RWPE1 (cell line): ENCODE measurements around the gene GPR78.

ENCODE experiments used
- CTCF ChIA-PET: fragments of 350-600 bp; sonication (Branson Sonifier 250); formaldehyde crosslinking; extraction: SDS; loops from one replicate; lab custom pipeline; 2021; lab: Yijun Ruan, JAX
- POLR2A ChIA-PET: fragments of 400-600 bp; formaldehyde crosslinking; extraction: SDS; loops from one replicate; lab custom pipeline; 2020; ENCODE audit warnings: antibody characterized with exemption; ENCODE audit not compliant: low non-redundant PET; lab: Yijun Ruan, JAX
- DNase-seq: peaks from one replicate; pipeline ENCODE4 v3.0.0; 2012; ENCODE audit warnings: low spot score
- H3K27ac ChIP-seq: fragments of 450-650 bp; 2 replicates; pipeline ENCODE4 v1.5.1; 2017
- TF ChIP-seq, protein P1 (sequence below): fragments of 450-650 bp; conservative IDR thresholded peaks from 2 replicates; pipeline ENCODE4 v1.5.1; 2017; ENCODE audit warnings: low read depth, mild to moderate bottlenecking

Gene GPR78

DNA sequence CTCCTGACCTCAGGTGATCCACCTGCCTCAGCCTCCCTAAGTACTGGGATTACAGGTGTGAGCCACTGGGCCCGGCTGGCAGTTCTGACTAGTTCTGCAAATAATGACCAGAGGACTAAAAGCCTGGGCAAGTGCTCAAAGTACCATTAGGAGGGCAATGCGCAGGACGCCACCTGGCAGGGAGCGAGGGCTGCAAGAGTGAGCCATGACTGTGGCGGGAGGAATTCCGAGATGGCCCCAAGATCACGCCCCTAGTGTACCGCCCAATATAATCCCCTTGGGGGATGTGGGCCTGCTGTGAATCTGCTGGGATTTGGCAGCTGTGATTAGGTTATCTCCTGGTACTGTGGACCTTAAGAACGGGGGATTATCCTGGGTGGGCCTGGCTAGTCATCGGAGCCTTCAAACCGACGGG is 26.2 kb upstream of the GPR78 start:
- POLR2A ChIA-PET: no interaction called here
- no peak for DNase-seq
- H3K27ac ChIP-seq: no peak overlapping the region
- TF ChIP-seq, protein P1, sequence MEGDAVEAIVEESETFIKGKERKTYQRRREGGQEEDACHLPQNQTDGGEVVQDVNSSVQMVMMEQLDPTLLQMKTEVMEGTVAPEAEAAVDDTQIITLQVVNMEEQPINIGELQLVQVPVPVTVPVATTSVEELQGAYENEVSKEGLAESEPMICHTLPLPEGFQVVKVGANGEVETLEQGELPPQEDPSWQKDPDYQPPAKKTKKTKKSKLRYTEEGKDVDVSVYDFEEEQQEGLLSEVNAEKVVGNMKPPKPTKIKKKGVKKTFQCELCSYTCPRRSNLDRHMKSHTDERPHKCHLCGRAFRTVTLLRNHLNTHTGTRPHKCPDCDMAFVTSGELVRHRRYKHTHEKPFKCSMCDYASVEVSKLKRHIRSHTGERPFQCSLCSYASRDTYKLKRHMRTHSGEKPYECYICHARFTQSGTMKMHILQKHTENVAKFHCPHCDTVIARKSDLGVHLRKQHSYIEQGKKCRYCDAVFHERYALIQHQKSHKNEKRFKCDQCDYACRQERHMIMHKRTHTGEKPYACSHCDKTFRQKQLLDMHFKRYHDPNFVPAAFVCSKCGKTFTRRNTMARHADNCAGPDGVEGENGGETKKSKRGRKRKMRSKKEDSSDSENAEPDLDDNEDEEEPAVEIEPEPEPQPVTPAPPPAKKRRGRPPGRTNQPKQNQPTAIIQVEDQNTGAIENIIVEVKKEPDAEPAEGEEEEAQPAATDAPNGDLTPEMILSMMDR: no peak
- CTCF ChIA-PET: no interaction called here

DNA sequence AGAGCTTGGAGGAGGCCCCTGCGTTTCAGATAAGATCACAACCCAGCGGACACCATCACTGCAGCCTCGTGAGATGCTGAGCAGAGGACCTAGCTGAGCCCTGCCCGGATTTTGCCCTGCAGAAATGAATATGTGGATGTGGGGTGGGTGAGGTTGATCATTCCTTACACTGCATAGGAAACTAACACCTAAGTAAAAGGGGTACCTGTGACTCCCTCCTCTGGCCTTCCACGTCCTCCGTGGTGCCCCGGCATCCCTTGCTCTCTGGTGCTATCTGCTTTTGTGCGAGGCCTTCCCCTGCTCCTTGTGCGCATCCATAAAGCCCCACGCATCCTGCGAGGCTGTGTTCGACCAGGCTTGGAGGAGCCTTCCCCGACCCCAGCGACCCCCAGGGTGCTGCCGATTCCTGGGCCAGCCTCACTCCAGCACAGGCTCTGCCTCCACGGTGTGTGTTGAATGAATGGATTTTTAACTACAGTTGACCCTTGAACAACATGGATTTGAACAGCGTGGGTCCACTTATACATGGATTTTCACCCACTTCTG is 25.6 kb upstream of the GPR78 start:
- TF ChIP-seq, protein P1: no peak
- H3K27ac ChIP-seq: no peak overlapping the region
- POLR2A ChIA-PET: no interaction called here
- DNase-seq: no peak
- CTCF ChIA-PET: no interaction called here

DNA sequence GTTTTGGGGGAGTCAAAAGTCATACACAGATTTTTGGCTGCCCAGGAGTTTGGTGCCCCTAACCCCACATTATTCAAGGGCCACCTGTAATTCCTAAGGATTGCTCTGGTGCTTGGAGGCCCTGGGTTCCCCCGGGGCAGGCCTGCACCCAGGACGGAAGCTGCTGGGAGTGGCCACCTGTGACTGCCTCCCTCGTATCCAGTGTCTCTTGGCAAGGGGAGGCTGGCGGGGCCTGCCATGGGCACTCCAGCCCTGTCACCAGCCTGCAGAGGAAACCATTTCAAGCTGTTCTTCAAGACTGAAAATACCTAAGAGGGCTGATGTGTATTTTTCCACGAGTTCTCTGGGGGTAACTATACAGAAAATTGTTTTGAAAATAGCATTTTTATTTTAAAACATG is 24.5 kb upstream of the GPR78 start:
- TF ChIP-seq, protein P1: no peak
- CTCF ChIA-PET: no interaction called here
- DNase-seq: no peak
- no peak overlapping the region for H3K27ac ChIP-seq
- POLR2A ChIA-PET: no interaction called here

DNA sequence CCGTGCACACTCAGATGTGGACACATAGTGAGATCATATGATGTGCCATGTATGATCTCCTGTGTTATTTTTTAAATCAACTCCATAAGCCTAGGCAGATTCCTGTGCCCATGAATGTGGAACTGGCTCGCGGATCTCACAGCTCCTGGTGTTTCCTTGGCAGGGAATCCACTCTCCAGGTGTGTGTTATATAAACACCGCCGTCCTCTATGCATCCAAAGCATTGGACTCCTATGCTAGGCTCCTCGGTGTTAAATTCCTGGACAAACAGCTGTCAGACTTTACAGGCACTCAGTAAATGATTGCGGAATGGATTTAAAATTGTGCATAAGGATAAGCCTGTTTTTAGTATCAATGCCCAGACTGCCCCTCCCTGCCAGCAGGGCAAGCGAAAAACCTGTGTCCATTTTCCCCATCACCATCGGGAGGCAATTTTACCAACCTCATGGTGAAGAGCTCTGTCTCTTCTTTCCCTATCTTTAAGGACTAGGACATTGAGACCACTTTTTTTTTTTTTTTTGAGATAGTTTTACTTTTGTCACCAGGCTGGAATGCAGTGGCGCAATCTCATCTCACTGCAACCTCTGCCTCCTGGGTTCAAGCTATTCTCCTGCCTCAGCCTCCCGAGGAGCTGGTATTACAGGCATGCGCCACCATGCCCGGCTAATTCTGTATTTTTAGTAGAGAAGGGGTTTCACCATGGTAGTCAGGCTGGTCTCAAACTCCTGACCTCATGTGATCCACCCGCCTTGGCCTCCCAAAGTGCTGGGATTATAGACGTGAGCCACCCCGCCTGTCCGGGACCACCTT is 23.6 kb upstream of the GPR78 start:
- TF ChIP-seq, protein P1: no peak
- ChIA-PET CTCF (no interaction called here), POLR2A (no interaction called here)
- no peak overlapping the region for H3K27ac ChIP-seq
- DNase-seq: no peak

DNA sequence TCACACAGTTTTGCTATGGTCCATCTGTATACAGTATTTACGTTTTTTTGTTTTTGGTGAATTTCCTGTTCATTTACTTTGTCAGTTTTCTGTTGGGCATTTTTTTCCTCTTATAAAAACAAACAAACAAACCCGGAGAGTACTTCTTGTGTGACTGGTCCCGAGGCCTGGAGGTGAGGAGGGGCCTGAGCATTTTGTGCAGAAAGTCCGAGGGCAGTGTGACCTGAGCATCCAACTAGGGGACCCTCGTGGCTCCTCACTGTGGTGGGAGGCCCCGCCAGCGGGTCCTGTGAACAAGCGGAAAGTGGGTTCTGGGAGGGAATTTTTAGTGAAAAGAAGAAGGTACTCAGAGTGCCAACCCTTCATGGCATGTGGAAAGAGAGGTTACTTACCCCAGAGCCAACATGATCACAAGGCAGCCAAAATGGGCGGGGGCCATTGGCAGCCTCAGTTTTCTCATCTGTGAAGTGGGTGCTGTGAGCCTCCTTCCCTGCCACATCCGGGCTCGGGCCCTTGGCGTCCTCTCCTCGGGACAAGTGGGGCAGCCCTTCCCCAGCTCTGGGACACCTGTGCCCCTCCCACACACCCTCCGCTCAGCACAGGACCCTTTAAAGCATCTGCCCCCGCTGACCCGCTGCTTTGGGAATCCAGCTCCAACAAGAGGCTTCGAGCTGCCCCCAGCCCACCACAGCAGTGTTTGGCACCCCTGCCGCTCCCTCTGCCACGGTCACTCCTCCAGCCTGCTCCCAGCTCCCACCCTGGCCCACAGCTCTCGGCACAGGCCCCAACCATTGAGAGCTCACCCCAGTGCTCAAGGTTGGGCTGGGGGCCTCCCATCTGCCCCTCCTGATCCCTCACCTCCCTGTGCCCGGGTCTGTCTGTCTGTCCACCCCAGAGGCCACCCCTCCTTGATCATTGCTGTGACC is 22.8 kb upstream of the GPR78 start:
- CTCF ChIA-PET: no interaction called here
- no peak overlapping the region for H3K27ac ChIP-seq
- POLR2A ChIA-PET: no interaction called here
- TF ChIP-seq, protein P1: no peak
- DNase-seq: no peak
